GM19025 (cell line): ENCODE measurements around the gene DIP2C.
"Not testable (repeated sequence)": the region's sequence is repeated elsewhere in the genome, so short reads cannot be mapped to it uniquely, and the experiment has no call there.

Source experiments
- ATAC-seq: cut with Tn5 transposase; IDR thresholded peaks from one replicate; pipeline ENCODE4 v1.9.1; 2021; ENCODE audit warnings: mild to moderate bottlenecking, low read depth, moderate library complexity; ENCODE audit not compliant: unreplicated experiment

DIP2C gene

DNA sequence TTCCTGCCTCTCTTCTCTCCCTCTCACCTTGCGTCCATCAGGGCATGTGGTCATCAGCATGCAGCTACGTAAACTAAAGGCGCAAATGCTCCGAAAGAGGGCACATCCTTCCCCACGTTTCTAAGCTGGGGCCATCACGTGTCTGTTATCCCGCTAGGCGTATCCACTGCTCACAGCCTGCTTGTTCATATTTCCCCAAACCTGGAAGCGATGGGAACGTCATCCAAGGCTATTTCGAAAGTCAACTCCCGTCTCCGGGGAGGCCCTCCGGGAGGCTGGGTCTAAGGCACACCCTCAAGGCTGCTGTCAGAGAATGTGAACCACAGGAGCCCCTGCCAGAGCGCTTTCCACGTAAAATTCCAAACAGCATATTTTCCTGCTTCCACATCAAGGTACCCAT lies 199.2 kb downstream of the DIP2C start:
- no peak for ATAC-seq

DNA sequence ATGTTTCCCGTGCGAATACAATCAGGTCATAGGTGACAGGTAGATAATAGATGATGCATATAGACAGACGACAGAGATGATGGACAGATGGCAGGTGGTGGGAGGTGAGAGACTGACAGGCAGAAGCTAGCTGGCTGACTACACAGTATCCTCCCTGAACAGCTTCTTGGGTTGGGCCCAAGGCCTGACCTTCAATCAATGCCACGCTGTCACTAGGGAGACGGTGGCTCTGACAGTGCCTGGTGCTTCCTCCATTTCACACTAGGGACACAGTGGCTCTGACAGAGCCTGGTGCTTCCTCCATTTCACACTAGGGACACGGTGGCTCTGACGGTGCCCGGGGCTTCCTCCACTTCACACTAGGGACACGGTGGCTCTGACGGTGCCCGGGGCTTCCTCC lies 200.1 kb downstream of the DIP2C start:
- no peak for ATAC-seq

DNA sequence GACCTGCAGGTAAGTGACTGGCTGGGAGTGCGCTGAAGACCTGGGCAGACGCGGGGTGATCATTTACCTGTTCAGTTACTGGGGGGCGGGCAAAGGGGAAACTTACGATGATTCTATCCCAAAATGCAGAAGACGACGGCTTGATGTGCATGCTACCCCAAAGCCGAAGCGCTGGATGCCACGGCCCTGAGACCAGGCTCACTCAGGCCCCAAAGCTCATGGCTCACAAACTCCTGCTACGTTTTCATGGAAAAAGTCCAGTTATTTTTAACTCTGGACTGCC lies 200.6 kb downstream of the DIP2C start:
- no peak for ATAC-seq

DNA sequence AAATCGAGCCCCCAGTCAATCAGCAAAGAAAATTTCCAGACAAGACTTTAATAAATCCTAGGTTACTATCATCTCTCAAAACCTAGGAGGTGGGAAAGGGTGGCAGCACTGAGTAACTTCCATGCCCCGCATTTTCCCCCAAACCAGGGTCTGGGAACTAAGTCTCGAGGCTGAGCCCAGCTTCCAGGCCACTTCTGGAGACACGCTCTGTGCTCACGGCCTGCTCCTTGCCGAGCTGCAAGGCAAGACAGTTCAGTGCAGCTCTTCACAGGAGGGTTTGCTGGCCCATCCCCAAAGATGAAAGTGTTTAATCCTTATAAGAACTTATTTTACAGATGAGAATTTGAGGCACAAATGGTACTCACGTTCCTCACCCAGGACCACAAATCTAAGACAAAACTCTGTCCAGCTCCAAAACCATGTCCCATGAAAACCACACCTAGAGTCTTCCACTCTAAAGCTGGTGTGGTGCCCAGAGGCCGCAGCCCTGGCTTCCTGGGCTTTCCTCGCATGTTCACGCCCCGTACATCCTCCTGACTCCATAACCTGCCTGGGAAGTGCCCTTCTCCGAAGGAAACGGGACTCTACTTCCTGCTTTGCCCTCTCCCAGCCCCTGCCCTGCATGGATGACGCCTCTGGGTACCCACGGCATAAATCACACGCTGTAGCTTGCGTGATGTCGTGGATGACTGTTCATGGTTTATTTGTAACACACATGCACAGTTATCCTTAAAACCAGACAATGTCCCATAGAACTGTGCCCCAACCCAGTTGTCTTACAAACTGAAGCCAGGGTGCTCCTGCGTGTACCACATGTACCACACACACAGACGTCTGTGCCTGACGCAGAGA lies 201.2 kb downstream of the DIP2C start:
- ATAC-seq, result no peak

DNA sequence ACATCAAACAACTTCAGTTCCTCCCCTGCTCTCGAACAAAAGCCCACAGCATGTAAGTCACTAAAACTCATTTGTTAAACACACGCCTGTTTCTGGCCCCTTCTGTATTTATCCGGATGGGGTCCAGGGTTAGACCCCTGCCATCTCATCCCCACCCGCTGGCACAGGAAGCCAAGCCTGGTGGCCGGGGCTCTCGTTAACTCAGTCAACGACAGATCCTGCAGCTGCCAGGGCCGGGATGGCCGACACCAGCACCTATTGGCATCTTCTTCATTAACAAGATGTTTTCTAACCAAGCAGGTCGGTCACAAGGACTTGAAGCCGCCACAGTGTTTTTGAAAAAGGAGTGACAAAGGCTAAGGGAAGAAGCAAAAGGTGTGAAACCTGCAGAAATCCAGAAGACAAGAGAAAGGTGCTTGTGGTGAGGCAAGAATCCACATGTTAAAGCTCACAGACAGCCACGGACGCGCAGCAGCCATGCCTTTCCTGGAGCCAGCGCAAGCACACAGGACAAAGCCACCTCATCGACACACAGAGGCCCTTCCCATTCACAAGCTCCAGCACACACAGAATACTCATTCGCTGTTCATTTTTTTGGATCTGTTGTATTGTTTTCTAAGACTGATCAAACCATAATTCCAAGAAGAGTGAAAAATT lies 202.7 kb downstream of the DIP2C start:
- no peak for ATAC-seq

DNA sequence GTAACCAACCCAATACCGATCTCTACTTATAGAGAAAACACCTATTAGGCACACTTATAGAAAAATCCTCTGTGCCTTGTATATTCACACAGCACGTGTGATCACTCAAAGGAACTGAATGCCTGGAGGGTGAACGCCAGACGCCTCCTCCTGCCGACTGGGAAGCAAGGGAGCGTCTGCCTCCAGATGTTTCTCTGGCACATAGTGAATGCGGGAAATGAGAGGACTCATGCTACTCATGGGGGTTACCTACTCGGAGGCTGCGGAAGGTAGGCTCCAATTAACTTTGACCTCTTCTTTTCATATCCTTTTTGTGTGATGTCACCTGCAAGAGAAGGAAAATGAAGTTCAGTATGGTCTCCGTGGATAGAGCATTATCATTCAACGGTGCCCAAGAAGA lies 203.3 kb downstream of the DIP2C start:
- no peak for ATAC-seq

DNA sequence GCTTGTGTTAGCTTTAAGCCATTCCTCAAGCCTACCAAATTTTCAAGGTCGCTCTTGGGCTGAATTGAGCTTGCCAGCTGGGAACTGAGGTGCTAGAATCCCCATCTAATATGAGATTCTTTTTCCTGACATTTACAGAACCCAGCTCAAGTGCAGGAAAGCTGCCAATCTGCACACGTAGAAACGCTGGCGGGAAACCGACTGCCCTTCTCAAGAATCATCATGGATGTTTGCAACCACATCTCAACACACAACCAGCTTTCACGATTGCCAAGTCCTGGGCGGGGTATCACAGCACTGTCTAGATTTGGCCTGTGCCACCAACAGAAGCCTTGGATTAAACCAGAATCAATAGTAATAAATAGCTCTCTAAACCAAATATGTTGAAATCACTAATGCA lies 203.7 kb downstream of the DIP2C start:
- ATAC-seq, result no peak

DNA sequence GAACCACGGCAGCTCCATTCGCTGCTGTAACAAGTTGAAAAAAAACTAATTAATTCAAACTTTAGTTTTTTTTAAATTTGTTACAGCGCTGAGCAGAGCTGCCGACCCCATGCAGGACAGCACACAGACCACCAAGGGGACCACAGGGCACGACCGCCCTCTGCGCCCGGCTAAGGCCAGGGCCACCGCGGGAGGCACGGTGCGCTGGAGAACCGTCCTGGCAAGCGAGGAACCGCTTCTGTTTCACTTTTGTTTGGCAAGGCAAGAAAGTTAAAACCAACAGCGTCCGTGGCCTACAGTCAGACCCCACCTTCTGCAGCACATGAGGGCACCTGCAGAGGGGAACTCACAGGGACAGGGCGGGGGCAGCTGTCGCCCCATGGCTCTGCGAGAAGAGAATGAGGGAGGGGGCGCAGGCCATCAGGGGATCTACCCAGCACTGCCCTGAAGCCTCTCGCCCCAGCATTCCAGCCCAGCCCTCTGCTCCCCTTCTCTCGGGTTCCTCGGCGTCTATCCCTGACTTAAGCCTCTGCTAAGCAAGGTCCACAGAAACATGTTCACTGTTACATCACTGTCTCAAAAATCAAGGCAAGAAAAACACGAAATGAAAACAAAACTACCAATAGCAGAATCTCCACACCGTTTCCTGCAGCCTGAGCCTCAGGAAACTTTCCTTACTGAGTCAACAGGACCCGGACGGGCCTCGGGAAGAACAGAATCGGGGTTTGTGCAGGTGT lies 204.4 kb downstream of the DIP2C start:
- ATAC-seq, result no peak

DNA sequence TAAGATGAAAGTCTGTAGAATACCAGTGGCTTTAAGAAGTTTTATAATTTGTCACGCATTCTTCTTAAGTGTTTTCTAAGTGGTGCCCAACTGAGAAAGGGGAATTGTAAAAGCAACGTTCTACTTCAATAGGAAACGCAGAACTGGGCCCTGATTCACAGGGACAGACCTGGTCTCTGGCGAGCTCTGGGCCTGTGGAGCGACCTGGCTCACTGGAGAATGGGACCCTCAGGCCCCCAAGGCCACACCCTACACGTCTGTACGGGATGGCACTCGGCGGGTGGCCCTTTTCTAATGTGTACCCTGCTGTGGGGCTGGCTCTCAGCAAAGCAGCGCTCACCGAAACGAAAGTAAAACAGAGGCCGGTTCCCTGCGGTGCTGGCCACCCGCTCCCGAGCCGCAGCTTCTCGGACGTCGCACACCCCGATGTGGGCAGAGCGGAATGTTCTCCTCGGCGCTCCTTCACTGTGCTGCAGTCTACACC lies 205.0 kb downstream of the DIP2C start:
- no peak for ATAC-seq

DNA sequence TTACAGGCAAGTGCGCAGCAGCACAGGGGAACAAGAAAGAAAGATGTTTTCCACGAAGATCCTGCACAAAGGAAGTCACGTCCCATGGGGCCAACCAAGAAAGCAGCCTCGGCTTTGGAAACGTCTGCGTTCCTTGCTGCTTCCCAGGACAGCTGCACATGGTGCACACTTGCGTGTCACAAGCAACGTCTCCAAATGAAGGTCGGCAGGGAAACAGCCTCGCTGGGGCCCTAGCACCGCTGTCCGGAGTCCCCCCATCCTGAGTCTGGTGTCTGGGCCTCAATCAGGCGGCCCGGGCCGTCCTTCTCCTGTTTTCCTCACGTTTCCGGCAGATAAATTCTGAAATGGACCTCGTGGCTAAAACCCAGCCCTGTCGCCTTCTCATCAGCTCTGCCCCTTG lies 206.2 kb downstream of the DIP2C start:
- no peak for ATAC-seq

DNA sequence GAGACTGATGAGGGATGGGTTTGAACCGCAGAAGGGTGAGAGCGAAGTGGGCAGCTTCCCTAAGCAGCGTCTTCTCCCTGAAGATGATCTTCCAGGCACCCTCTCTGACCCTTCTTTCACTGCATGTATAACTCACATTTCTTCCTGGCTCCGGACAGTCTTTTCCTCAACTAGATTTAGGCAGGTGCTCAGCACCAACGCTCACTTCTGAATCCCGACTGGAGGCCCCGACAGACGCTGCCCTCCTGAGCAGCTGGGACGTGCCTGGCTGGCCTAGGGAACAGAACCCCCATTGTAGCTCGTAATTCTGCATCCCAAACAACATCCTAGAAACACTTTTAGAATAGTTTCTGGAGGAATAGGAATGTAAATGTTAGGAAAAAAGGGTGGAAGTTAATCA lies 206.6 kb downstream of the DIP2C start:
- no peak for ATAC-seq

DNA sequence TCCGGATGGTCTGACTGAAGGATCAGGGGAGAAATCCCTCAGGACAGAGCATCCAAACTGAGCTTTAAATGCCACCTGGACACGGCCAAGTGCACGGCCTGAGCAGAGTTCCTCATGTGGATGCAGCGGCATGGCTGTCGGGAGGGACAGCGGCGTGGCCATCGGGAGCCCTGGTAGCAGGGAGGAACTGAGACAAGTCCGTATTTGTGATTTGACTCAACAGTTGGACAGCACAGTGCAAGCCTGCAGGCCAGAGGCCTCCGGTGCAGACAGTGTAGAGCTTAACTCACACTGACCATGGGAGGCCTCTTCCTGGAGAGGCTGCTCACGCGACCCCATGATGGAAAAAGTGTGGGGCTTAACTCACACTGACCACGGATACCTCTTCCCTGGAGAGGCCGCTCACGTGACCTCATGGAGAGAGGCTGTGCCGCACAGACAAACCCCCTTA lies 207.4 kb downstream of the DIP2C start:
- ATAC-seq, result no peak

DNA sequence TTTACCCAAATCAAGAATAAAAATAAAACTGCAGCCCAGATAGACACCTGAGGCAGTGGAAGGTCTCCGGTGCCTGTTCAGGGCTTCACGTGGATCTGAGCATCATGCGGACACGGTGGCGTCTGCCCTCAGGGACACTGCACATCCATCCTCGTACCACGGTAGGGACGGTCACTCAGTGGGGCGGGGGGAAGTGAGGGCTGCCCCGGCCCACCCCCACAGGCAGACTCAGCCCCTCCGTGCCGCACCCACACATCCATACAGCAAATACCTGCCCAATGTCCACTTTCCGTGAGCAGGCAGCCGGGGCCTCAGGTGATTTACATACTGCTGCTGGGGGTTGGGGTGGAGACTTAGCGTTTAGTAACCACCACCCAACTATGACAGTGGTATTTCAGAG lies 207.8 kb downstream of the DIP2C start:
- ATAC-seq, result no peak

DNA sequence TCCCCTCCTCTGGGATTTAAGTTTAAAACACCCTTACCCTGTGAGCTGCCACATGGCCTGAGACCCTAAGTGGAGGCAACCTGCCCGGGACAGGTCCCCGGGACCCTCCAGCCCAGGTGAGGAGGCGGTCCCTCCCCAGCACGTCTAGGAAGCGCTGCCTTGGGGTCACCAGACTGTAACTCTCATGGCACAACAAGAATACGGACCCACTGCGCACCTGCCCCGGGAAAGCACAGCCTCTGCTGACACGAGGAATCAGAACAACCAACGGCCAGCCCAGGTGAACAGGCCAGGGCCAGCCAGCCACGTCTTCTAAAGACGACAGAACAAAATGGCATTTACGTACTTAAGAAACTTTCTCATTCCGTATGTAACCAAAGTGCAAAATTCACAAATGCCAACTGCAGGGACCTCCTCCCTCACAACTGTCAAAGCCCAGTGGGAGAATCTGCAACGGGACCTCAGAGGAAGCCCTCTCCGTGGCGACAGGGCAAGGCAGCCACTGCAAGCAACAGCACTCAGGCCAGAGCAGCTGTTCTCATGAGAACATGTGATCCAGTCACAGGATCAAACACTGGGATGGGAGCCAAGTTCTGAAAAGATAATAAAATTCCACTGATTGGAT lies 208.4 kb downstream of the DIP2C start:
- ATAC-seq, result no peak

DNA sequence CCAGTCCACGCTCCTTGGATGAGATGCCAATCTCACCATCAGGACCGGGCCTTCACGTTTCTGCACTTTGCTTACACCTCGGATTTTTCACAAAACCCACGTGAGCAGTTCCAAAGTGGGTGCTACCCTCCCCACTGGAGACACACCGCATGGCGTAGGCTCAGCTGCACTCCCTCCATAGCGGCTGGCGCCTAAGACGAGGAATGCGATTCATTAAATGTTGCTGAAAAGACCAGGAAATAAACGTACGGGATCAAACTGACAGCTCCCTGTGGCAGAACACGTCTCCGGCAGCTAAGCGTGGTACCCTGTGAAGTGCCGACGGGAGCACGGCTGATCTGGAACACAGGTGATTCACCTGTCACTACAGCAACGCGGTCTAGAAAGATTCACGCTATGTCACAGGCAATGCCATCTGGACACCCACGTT lies 209.0 kb downstream of the DIP2C start:
- ATAC-seq, result no peak

DNA sequence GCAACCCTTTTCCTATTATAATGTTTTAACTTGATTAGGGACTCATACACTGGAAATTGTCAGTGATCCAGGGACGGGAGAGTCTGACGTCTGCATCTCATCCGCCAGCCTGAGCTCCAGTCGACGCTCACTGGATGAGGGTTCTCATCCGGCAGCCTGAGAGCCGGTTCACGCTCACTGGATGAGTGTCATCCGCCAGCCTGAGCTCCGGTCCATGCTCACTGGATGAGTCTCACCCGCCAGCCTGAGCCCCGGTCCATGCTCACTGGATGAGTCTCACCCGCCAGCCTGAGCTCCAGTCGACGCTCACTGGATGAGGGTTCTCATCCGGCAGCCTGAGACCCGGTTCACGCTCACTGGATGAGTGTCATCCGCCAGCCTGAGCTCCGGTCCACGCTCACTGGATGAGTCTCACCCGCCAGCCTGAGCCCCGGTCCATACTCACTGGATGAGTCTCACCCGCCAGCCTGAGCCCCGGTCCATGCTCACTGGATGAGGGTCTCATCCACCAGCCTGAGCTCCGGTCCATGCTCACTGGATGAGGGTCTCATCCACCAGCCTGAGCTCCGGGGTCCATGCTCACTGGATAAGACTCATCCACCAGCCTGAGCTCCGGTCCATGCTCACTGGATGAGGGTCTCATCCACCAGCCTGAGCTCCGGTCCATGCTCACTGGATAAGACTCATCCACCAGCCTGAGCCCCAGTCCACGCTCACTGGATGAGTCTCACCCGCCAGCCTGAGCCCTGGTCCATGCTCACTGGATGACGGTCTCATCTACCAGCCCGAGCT lies 209.6 kb downstream of the DIP2C start:
- not testable (repeated sequence) for ATAC-seq

DNA sequence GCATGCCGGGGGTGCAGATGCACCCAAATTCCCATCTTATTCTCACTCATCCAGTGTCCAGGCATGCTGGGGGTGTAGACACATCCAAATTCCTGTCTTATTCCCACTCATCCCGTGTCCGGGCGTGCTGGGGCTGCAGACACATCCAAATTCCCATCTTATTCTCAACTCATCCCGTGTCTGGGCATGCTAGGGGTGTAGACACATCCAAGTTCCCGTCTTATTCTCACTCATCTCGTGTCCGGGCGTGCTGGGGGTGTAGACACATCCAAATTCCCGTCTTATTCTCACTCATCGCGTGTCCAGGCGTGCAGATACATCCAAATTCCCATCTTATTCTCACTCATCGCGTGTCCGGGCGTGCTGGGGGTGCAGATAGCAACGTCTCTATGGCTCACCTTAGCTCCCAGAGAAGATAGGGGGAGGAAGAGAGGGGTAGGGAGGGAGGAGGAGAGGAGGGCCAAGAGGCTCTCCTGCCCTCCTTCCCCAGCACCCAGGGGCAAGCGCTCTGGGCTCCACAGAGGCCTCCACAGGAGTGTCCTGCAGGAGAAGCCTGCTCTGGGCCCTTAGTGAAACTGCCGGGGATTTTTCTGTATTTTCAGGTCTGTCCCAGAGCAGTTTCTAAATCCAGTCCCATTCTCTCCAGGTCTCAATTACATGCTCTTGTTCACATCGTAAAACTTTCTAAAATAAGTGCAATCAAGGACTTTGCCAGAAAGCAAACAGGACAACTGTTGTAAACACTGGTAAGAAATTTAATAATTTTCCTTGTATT lies 210.8 kb downstream of the DIP2C start:
- ATAC-seq, result no peak

DNA sequence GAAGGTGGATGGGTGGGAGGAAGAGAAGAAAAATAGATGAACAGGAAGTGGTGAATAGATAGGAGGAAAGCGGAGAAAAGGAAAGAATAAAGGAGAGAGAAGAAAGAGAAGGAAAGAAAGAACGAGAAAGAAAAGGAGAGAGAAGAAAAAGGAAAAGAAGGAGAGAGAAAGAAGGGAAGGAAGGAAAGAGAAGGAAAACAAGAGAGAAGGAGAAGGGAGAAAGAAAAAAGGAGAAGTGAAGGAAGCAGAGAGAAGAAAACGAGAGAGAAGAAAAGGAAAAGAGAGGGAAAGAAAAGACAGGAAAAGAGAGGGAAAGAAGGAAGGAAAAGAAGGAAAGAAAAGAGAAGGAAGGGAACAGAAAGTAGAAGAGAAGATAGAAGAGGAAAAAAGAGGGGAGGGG lies 211.8 kb downstream of the DIP2C start:
- ATAC-seq, result no peak

DNA sequence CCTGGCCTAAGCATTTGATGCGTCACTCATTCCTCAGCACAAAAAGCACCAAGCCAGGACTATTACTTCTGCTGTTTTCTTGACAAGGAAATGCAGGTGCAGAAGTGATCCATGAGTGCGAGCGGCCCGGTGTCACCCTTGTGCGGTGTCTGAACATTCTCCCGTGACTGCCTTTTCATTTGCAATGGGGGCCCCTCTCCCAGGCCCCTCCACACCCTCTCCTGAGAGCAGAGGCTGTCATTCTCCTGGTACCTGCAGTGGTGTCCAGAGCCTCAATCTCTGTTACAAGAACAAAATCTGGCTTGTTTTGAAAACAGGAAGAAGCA lies 213.1 kb downstream of the DIP2C start:
- ATAC-seq, result no peak
